ENCODE measurements around the gene MAP7. TPM values are rescaled to one million over a fixed set of nuclear protein-coding genes. Genes with fewer than 3 reads are reported as not detected.
A peak's percentile ranks its signal among the peaks of the same experiment; 100 is the strongest.
"Not testable (repeated sequence)": the region's sequence is repeated elsewhere in the genome, so short reads cannot be mapped to it uniquely, and the experiment has no call there.

Gene MAP7
- 10 to 100 TPM; 32.6 to 37.1 (median 34.5) TPM for polyA plus RNA-seq (ENCODE audit: insufficient read length in 4 of 4)

- peak; percentile 47 to 66 (median 56) for DNase-seq (ENCODE audit: low read depth in 4 of 4, low spot score in 3 of 4)
These were observed at the start of gene MAP7 for GRCh38 chr6:136550330-136551071. Gene MAP7, minus strand, starts transcription at chr6:136550422. Its CDS starts 14 bp downstream, at chr6:136550408.

GRCh38 chr6:136599329-136600011 is 49.2 kb upstream of the MAP7 start:
- DNase-seq (ENCODE audit: low read depth in 4 of 4, low spot score in 3 of 4), result no peak

- DNase-seq (ENCODE audit: low read depth in 4 of 4, low spot score in 3 of 4), result no peak
These were observed 47.8 kb upstream of the MAP7 start for GRCh38 chr6:136598048-136598447.

GRCh38 chr6:136594671-136595070 is 44.4 kb upstream of the MAP7 start:
- no peak for DNase-seq (ENCODE audit: low read depth in 4 of 4, low spot score in 3 of 4)

- no peak for DNase-seq (ENCODE audit: low read depth in 4 of 4, low spot score in 3 of 4)
These were observed 43.7 kb upstream of the MAP7 start for GRCh38 chr6:136593748-136594490.

- no peak for DNase-seq (ENCODE audit: low read depth in 4 of 4, low spot score in 3 of 4)
These were observed 42.9 kb upstream of the MAP7 start for GRCh38 chr6:136592930-136593673.

GRCh38 chr6:136591617-136592016 is 41.4 kb upstream of the MAP7 start:
- DNase-seq (ENCODE audit: low read depth in 4 of 4, low spot score in 3 of 4), result no peak

GRCh38 chr6:136590846-136591245 is 40.6 kb upstream of the MAP7 start:
- not testable (repeated sequence) for DNase-seq (ENCODE audit: low read depth in 4 of 4, low spot score in 3 of 4)

GRCh38 chr6:136587527-136587926 is 37.3 kb upstream of the MAP7 start:
- no peak for DNase-seq (ENCODE audit: low read depth in 4 of 4, low spot score in 3 of 4)

- DNase-seq (ENCODE audit: low read depth in 4 of 4, low spot score in 3 of 4), result no peak
These were observed 36.1 kb upstream of the MAP7 start for GRCh38 chr6:136586295-136586694.

GRCh38 chr6:136585523-136585922 is 35.3 kb upstream of the MAP7 start:
- DNase-seq (ENCODE audit: low read depth in 4 of 4, low spot score in 3 of 4), result not testable (repeated sequence)

- DNase-seq (ENCODE audit: low read depth in 4 of 4, low spot score in 3 of 4), result not testable (repeated sequence)
These were observed 34.1 kb upstream of the MAP7 start for GRCh38 chr6:136584290-136584689.

GRCh38 chr6:136582711-136583471 is 32.7 kb upstream of the MAP7 start:
- no peak for DNase-seq (ENCODE audit: low read depth in 4 of 4, low spot score in 3 of 4)

GRCh38 chr6:136579800-136580199 is 29.6 kb upstream of the MAP7 start:
- no peak for DNase-seq (ENCODE audit: low read depth in 4 of 4, low spot score in 3 of 4)

- no peak for DNase-seq (ENCODE audit: low read depth in 4 of 4, low spot score in 3 of 4)
These were observed 26.6 kb upstream of the MAP7 start for GRCh38 chr6:136576821-136577220.

GRCh38 chr6:136571496-136571895 is 21.3 kb upstream of the MAP7 start:
- DNase-seq (ENCODE audit: low read depth in 4 of 4, low spot score in 3 of 4), result no peak

- DNase-seq (ENCODE audit: low read depth in 4 of 4, low spot score in 3 of 4), result no peak
These were observed 20.8 kb upstream of the MAP7 start for GRCh38 chr6:136571065-136571464.

GRCh38 chr6:136568129-136568528 is 17.9 kb upstream of the MAP7 start:
- no peak for DNase-seq (ENCODE audit: low read depth in 4 of 4, low spot score in 3 of 4)

- no peak for DNase-seq (ENCODE audit: low read depth in 4 of 4, low spot score in 3 of 4)
These were observed 17.5 kb upstream of the MAP7 start for GRCh38 chr6:136567688-136568087.

GRCh38 chr6:136566851-136567250 is 16.6 kb upstream of the MAP7 start:
- no peak for DNase-seq (ENCODE audit: low read depth in 4 of 4, low spot score in 3 of 4)
